ENCODE results near the gene AFAP1L1. TPM values are rescaled to one million over a fixed set of nuclear protein-coding genes. Genes with fewer than 3 reads are reported as not detected.
A peak's percentile ranks its signal among the peaks of the same experiment; 100 is the strongest.
"Not testable (repeated sequence)": the region's sequence is repeated elsewhere in the genome, so short reads cannot be mapped to it uniquely, and the experiment has no call there.

Gene AFAP1L1
- total RNA-seq, 1 donor from 2014 or later: 32.7 TPM

GRCh38 chr5:149267241-149267973, 4.3 kb upstream of the AFAP1L1 start:
- no peaks in the 10 kb centered on the region for H3K27me3 ChIP-seq
- peaks cover 1% of the 10 kb centered on the region for H3K4me1 ChIP-seq
- H3K4me3 ChIP-seq: no peak overlapping the region
- TF ChIP-seq CTCF (IDR thresholded peaks at IDR 0.05): no peak
- no peak overlapping the region for H3K27ac ChIP-seq
- H3K36me3 ChIP-seq: no peaks in the 10 kb centered on the region
- ATAC-seq: no peak
- intact Hi-C loops (cut with DNase I): loop anchor here (10.0 kb wide), 1 partner anchor 107 kb away; the partner anchor contains the start of gene IL17B
- DNase-seq: no peak
- peaks cover 12% of the 10 kb centered on the region for H3K9me3 ChIP-seq

- peaks cover 12% of the 10 kb centered on the region for H3K9me3 ChIP-seq
- ATAC-seq (peak; percentile 45), DNase-seq (no peak)
- peaks cover 7% of the 10 kb centered on the region for H3K4me1 ChIP-seq
- H3K27ac ChIP-seq: no peak overlapping the region
- no peaks in the 10 kb centered on the region for H3K36me3 ChIP-seq
- peak; percentile 81 for TF ChIP-seq CTCF (IDR thresholded peaks at IDR 0.05)
- no peak overlapping the region for H3K4me3 ChIP-seq
- H3K27me3 ChIP-seq: peaks cover 6% of the 10 kb centered on the region
- intact Hi-C loops (cut with DNase I): loop anchor here (10.0 kb wide), 1 partner anchor 106 kb away; the partner anchor contains the start of gene IL17B
Observed at GRCh38 chr5:149268928-149269557, 2.6 kb upstream of the AFAP1L1 start.

- no peak for ATAC-seq
- H3K36me3 ChIP-seq: no peaks in the 10 kb centered on the region
- H3K4me1 ChIP-seq: peaks cover 7% of the 10 kb centered on the region
- peaks cover 6% of the 10 kb centered on the region for H3K27me3 ChIP-seq
- no peak for TF ChIP-seq CTCF (IDR thresholded peaks at IDR 0.05)
- peak overlapping the region; percentile 65 for H3K27ac ChIP-seq
- H3K4me3 ChIP-seq: peak overlapping the region; percentile 63
- intact Hi-C loops (cut with DNase I): no loop called here
- H3K9me3 ChIP-seq: peaks cover 12% of the 10 kb centered on the region
- no peak for DNase-seq
Observed at GRCh38 chr5:149271195-149271715, 404 bp upstream of the AFAP1L1 start.

GRCh38 chr5:149272781-149273180, 1.1 kb downstream of the AFAP1L1 start:
- H3K4me1 ChIP-seq; H3K36me3 ChIP-seq; intact Hi-C loops (cut with DNase I); ATAC-seq; H3K27me3 ChIP-seq; DNase-seq: not testable (repeated sequence)
- peaks cover 12% of the 10 kb centered on the region for H3K9me3 ChIP-seq
- H3K27ac ChIP-seq: peak overlapping the region; percentile 42
- peak overlapping the region; percentile 63 for H3K4me3 ChIP-seq

- ATAC-seq: no peak
Observed at GRCh38 chr5:149273237-149273636, 1.6 kb downstream of the AFAP1L1 start.

More at GRCh38 chr5:149273237-149273636, 1.6 kb downstream of the AFAP1L1 start:
- intact Hi-C loops (cut with DNase I): no loop called here
- Histone ChIP-seq H3K4me3 (peak overlapping the region; percentile 63), H3K4me1 (peaks cover 14% of the 10 kb centered on the region), H3K27me3 (peaks cover 6% of the 10 kb centered on the region), H3K36me3 (no peaks in the 10 kb centered on the region), H3K9me3 (peaks cover 7% of the 10 kb centered on the region), H3K27ac (peak overlapping the region; percentile 42)
- TF ChIP-seq CTCF (IDR thresholded peaks at IDR 0.05): no peak
- DNase-seq: no peak

Measured in upper lobe of right lung (tissue), 1 donor.